Neural crest cell (in vitro differentiated cells): ENCODE data around the gene PCGF3. TPM values are rescaled to one million over a fixed set of nuclear protein-coding genes. Genes with fewer than 3 reads are reported as not detected.
"Not testable (repeated sequence)": the region's sequence is repeated elsewhere in the genome, so short reads cannot be mapped to it uniquely, and the experiment has no call there.

Experiments used
- DNase-seq: peaks from one replicate; pipeline ENCODE4 v3.0.0; 2021; ENCODE audit warnings: low read depth, mixed read lengths, low spot score
- H3K27ac Mint-ChIP-seq: one replicate; pipeline ENCODE4 v1.8.0; 2021; ENCODE audit warnings: mild to moderate bottlenecking, mixed read lengths; ENCODE audit not compliant: unreplicated experiment
- H3K27me3 Mint-ChIP-seq: 2 replicates; pipeline ENCODE4 v1.8.0; 2021; ENCODE audit warnings: low read depth, mild to moderate bottlenecking, mixed read lengths
- H3K36me3 Mint-ChIP-seq: 2 replicates; pipeline ENCODE4 v1.8.0; 2021; ENCODE audit warnings: low read depth, mild to moderate bottlenecking, mixed read lengths
- H3K4me1 Mint-ChIP-seq: 2 replicates; pipeline ENCODE4 v1.8.0; 2021; ENCODE audit warnings: mixed read lengths
- H3K4me3 Mint-ChIP-seq: one replicate; pipeline ENCODE4 v1.8.0; 2021; ENCODE audit warnings: mild to moderate bottlenecking, mixed read lengths
- H3K9me3 Mint-ChIP-seq: 2 replicates; pipeline ENCODE4 v1.8.0; 2021; ENCODE audit warnings: mixed read lengths
- total RNA-seq: library from RNA; stranded (reverse); gene quantifications from 2 replicates; pipeline ENCODE4 v1.2.1, GENCODE V29; 2021
- TF ChIP-seq, protein P1 (sequence below): fragments of 200-600 bp; sonication (generic); conservative IDR thresholded peaks from 2 replicates; pipeline ENCODE4 v1.5.0; 2021; ENCODE audit warnings: antibody characterized with exemption, mild to moderate bottlenecking

The PCGF3 gene
- total RNA-seq, 1 donor from 2014 or later = 58.5 TPM

GRCh38 chr4:773214-773613, 67.6 kb downstream of the PCGF3 start:
- peaks cover 50% of the 10 kb centered on the region for H3K4me1 Mint-ChIP-seq
- DNase-seq = no peak
- H3K4me3 Mint-ChIP-seq = no peak overlapping the region
- peaks cover 8% of the 10 kb centered on the region for H3K27me3 Mint-ChIP-seq
- no peak overlapping the region for H3K27ac Mint-ChIP-seq
- peaks cover 50% of the 10 kb centered on the region for H3K36me3 Mint-ChIP-seq
- peaks cover 7% of the 10 kb centered on the region for H3K9me3 Mint-ChIP-seq
- TF ChIP-seq, protein P1, sequence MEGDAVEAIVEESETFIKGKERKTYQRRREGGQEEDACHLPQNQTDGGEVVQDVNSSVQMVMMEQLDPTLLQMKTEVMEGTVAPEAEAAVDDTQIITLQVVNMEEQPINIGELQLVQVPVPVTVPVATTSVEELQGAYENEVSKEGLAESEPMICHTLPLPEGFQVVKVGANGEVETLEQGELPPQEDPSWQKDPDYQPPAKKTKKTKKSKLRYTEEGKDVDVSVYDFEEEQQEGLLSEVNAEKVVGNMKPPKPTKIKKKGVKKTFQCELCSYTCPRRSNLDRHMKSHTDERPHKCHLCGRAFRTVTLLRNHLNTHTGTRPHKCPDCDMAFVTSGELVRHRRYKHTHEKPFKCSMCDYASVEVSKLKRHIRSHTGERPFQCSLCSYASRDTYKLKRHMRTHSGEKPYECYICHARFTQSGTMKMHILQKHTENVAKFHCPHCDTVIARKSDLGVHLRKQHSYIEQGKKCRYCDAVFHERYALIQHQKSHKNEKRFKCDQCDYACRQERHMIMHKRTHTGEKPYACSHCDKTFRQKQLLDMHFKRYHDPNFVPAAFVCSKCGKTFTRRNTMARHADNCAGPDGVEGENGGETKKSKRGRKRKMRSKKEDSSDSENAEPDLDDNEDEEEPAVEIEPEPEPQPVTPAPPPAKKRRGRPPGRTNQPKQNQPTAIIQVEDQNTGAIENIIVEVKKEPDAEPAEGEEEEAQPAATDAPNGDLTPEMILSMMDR = no peak

DNA sequence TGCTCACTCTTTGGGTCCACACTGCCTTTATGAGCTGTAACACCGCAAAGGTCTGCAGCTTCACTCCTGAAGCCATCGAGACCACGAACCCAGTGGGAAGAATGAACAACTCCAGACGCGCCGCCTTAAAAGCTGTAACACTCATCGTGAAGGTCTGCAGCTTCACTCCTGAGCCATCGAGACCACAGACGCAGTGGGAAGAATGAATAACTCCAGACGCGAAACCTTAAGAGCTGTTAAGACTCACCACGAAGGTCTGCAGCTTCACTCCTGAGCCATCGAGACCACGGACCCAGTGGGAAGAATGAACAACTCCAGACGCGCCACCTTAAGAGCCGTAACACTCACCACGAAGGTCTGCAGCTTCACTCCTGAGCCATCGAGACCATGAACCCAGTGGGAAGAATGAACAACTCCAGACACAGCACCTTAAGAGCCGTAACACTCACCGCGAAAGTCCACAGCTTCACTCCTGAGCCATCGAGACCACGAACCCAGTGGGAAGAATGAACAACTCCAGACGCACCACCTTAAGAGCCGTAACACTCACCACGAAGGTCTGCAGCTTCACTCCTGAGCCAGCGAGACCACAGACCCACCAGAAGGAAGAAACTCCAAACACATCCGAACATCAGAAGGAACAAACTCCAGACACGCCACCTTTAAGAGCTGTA, 68.9 kb downstream of the PCGF3 start:
- Mint-ChIP-seq H3K4me1 (peaks cover 50% of the 10 kb centered on the region), H3K36me3 (peaks cover 48% of the 10 kb centered on the region), H3K4me3 (peak overlapping the region; percentile 56)
- H3K27ac Mint-ChIP-seq, H3K27me3 Mint-ChIP-seq, DNase-seq, H3K9me3 Mint-ChIP-seq: not testable (repeated sequence)

GRCh38 chr4:775485-775884, 69.9 kb downstream of the PCGF3 start:
- not testable (repeated sequence) for H3K4me3 Mint-ChIP-seq, DNase-seq, H3K27me3 Mint-ChIP-seq, H3K27ac Mint-ChIP-seq, H3K9me3 Mint-ChIP-seq
- Mint-ChIP-seq H3K36me3 (peaks cover 50% of the 10 kb centered on the region), H3K4me1 (peaks cover 50% of the 10 kb centered on the region)

- Mint-ChIP-seq H3K4me3 (peak overlapping the region; percentile 70), H3K9me3 (peaks cover 7% of the 10 kb centered on the region), H3K27ac (peak overlapping the region; percentile 64), H3K27me3 (peaks cover 8% of the 10 kb centered on the region), H3K36me3 (peaks cover 50% of the 10 kb centered on the region), H3K4me1 (peaks cover 51% of the 10 kb centered on the region)
- TF ChIP-seq, protein P1 = no peak
- no peak for DNase-seq
Observed at GRCh38 chr4:776743-777441, 71.3 kb downstream of the PCGF3 start.

- H3K4me3 Mint-ChIP-seq = peak overlapping the region; percentile 92
- H3K4me1 Mint-ChIP-seq = peaks cover 56% of the 10 kb centered on the region
- no peak overlapping the region for H3K27ac Mint-ChIP-seq
- H3K36me3 Mint-ChIP-seq = peaks cover 48% of the 10 kb centered on the region
- TF ChIP-seq, protein P1 = no peak
- no peak for DNase-seq
- peaks cover 7% of the 10 kb centered on the region for H3K9me3 Mint-ChIP-seq
- peaks cover 12% of the 10 kb centered on the region for H3K27me3 Mint-ChIP-seq
Observed at GRCh38 chr4:777520-778262, 72.1 kb downstream of the PCGF3 start.

DNA sequence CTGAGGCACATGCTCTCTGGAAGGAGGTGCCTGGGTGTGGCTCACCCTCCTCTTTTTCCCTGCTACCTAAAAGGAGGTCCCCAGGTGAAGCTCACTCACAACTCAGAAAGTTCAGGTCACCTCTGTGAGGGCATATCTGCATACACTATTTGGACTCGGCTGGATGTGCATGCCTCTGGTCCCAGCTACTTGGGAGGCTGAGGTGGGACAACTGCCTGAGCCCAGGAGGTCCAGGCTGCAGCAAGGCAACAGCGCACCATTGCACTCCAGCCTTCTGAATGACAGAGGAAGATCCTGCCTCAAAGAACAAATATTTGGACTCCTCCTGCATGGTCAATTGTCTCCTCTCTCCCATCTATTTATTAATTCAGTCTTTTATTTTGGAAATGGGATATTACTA, 73.9 kb downstream of the PCGF3 start:
- Mint-ChIP-seq H3K27ac (peak overlapping the region; percentile 27), H3K4me1 (peaks cover 49% of the 10 kb centered on the region), H3K9me3 (peaks cover 6% of the 10 kb centered on the region), H3K4me3 (peak overlapping the region; percentile 92), H3K27me3 (peaks cover 11% of the 10 kb centered on the region), H3K36me3 (peaks cover 39% of the 10 kb centered on the region)
- no peak for DNase-seq
- TF ChIP-seq, protein P1 = no peak

DNA sequence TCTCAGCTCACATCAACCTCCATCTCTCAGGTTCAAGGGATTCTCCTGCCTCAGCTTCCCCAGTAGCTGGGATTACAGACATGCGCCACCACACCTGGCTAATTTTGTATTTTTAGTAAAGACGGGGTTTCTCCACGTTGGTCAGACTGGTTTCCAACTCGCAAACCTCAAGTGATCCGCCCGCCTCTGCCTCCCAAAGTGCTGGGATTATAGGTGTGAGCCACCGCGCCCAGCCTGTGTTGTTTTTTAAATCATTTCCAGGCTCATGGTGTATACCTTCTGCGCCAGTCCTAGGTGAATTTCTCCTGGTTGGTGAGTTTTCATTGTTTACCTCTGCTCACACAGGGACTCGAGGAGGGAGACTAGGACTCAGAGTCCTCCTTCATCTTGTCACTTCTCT, 74.6 kb downstream of the PCGF3 start:
- peaks cover 18% of the 10 kb centered on the region for H3K27me3 Mint-ChIP-seq
- H3K4me1 Mint-ChIP-seq = peaks cover 52% of the 10 kb centered on the region
- not testable (repeated sequence) for DNase-seq, H3K9me3 Mint-ChIP-seq
- peak overlapping the region; percentile 92 for H3K4me3 Mint-ChIP-seq
- H3K36me3 Mint-ChIP-seq = peaks cover 35% of the 10 kb centered on the region
- peak overlapping the region; percentile 88 for H3K27ac Mint-ChIP-seq
